ENCODE data around the gene AKAP13.
"Not testable (repeated sequence)": the region's sequence is repeated elsewhere in the genome, so short reads cannot be mapped to it uniquely, and the experiment has no call there.

Gene AKAP13

DNA sequence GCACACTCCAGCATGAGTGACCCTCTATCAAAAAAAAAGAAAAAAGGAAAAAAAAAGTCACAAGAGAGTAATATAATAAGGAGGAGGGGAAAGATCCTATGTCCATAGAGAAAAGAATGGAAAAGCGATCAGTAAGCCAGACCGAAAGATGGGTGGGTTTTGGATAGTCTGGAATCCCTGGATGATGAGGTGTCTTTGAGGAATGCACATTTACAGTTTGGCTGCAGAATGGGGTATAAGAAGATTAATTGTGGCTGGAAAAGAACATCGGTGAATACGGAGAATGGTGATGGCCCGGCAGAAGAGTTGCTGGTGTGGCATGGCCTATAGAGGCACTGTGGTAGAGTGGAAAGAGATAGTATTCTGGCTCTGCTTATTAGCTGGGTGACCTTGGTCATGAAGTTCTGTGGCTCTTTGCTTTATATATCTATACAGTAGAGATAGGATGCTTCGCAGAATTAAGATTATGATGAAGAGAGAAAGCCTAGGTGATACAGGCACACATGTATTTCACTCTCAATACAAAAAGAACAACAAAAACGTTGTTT, 187.9 kb downstream of the AKAP13 start:
- Histone ChIP-seq H3K4me3 (no peak overlapping the region), H3K27ac (no peak overlapping the region)

DNA sequence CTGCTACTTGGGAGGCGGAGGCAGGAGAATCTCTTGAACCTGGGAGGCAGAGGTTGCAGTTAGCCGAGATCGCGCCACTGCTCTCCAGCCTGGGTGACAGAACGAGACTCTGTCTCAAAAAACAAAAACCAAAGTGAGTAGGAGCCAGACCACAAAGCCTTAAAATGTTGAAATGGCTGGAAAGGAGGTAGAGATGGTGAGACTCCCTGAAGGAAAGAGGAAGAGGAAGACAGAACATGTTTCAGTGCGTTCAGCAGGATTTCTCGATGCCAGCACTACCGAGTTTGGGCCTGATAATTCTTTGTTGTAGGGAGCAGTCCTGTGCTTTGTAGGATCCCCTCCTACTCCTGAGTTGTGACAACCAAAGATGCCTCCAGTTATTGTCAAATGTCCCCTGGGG, 189.9 kb downstream of the AKAP13 start:
- Histone ChIP-seq H3K27ac (peak overlapping the region in 3 of 21 experiments; percentile 8 to 49 (median 21)), H3K4me3 (no peak overlapping the region)

- peak overlapping the region in 1 of 21 experiments; percentile 49 for H3K27ac ChIP-seq
Measured at GRCh38 chr15:85571780-85572179, 191.4 kb downstream of the AKAP13 start.

DNA sequence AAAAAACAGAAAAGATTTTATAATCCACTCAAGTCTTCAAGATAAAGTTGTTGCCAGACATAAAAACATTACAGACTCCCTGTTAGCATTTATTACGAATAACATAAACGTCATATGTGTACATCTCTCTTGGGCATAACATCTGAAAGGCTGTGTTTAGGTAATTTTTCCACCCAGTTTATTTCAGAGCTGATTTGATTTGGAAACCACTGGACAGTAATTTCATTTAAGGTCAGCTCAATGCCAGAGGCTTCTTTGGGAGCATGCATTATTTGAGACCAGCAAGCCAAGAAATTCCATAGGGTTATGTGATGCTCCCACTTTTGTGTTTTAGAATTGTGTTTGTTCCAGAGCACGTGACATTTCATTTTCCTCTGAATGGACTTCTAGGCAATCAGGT, 196.0 kb downstream of the AKAP13 start:
- H3K4me3 ChIP-seq: no peak overlapping the region
- no peak overlapping the region for H3K27ac ChIP-seq

More at GRCh38 chr15:85571780-85572179, 191.4 kb downstream of the AKAP13 start:
- no peak overlapping the region for H3K4me3 ChIP-seq

DNA sequence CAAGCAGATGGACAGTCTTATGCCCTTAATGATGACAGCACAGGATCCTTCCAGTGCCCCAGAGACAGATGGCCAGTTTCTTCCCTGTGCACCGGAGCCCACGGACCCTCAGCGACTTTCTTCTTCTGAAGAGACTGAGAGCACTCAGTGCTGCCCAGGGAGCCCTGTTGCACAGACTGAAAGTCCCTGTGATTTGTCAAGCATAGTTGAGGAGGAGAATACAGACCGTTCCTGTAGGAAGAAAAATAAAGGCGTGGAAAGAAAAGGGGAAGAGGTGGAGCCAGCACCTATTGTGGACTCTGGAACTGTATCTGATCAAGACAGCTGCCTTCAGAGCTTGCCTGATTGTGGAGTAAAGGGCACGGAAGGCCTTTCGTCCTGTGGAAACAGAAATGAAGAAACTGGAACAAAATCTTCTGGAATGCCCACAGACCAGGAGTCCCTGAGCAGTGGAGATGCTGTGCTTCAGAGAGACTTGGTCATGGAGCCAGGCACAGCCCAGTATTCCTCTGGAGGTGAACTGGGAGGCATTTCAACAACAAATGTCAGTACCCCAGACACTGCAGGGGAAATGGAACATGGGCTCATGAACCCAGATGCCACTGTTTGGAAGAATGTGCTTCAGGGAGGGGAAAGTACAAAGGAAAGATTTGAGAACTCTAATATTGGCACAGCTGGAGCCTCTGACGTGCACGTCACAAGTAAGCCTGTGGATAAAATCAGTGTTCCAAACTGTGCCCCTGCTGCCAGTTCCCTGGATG, 198.7 kb downstream of the AKAP13 start:
- H3K4me3 ChIP-seq: no peak overlapping the region
- peak overlapping the region in 20 of 21 experiments; percentile 22 to 92 (median 82) for H3K27ac ChIP-seq

GRCh38 chr15:85579957-85580694, 199.7 kb downstream of the AKAP13 start:
- no peak overlapping the region for H3K4me3 ChIP-seq
- H3K27ac ChIP-seq: peak overlapping the region in 20 of 21 experiments; percentile 53 to 92 (median 84)

- Histone ChIP-seq H3K4me3 (peak overlapping the region in 1 of 7 experiments; percentile 35), H3K27ac (peak overlapping the region in 20 of 21 experiments; percentile 53 to 92 (median 84))
Measured at GRCh38 chr15:85580879-85581278, 200.5 kb downstream of the AKAP13 start.

DNA sequence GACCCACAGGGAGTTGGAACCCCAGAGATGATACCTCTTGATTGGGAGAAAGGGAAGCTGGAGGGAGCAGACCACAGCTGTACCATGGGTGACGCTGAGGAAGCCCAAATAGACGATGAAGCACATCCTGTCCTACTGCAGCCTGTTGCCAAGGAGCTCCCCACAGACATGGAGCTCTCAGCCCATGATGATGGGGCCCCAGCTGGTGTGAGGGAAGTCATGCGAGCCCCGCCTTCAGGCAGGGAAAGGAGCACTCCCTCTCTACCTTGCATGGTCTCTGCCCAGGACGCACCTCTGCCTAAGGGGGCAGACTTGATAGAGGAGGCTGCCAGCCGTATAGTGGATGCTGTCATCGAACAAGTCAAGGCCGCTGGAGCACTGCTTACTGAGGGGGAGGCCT, 201.1 kb downstream of the AKAP13 start:
- Histone ChIP-seq H3K27ac (peak overlapping the region; percentile 53 to 92 (median 83)), H3K4me3 (peak overlapping the region in 6 of 7 experiments; percentile 9 to 35 (median 31))

DNA sequence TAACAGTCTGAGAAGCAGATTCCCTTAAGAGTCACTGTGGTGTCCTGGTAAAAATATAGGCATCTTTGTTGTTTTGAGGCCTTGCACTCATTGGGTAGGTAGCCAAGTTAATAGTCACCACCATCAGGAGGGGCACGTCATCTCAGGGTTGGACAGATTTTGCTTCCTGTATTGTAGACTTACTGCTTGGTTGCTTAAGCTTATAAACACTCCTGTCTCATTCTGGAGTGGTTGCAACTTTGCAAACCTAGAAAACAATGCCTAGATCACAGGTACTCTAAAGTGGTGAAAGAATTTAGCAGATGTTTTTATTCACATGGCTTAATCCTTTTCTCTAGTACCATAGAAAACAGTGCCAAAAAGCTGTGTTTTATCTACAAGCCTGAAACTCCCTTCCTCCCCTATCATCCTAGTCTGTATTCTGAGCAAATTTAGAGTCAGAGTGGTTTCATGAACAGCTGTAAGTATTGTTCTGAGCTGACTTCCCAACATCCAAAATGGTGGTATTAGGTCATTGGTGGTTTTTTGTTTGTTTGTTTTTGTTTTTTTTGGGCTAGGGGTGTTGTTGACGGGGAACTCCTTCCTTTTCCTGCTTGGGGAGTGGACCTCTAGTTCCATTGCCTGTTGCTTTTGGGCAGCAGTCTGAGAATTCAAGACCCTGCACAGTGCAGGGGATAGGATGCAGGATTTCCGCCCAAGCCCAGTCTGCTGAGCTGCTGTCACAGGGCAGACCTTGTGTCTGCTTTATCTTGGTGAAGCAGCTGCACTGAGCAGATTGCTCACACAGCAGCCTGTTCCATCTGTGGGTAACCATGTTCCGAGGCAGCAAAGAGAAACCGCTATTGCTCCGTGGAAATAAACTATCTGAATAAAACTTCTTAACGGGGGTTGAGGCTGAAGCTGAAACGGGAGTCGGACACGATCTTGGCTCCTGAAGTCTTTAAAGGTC, 202.0 kb downstream of the AKAP13 start:
- peak overlapping the region; percentile 3 to 35 (median 29) for H3K4me3 ChIP-seq
- H3K27ac ChIP-seq: peak overlapping the region; percentile 53 to 92 (median 83)

DNA sequence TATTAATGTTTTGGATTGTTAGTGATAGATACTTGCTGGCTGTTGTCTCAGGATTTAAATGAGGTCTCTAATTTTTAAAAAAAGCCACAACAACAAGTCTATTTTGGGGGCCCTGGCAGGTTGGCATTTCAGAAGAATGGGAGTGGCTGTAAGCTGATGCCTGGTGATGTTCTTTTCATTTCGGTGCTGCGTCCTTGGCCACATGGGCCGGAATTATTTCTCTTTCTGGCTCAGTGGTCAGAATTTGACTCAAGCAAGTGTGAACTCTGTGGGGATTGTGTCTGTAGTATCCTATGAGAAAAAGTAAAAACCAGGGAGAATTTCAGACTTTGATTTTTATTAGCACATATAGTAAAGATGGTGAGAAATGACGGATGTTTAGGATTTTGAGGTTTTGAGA, 203.0 kb downstream of the AKAP13 start:
- Histone ChIP-seq H3K4me3 (peak overlapping the region; percentile 3 to 35 (median 29)), H3K27ac (peak overlapping the region in 19 of 21 experiments; percentile 16 to 92 (median 84))

GRCh38 chr15:85583923-85584390, 203.6 kb downstream of the AKAP13 start:
- Histone ChIP-seq H3K4me3 (peak overlapping the region; percentile 0 to 35 (median 29)), H3K27ac (peak overlapping the region in 18 of 21 experiments; percentile 16 to 92 (median 84))

DNA sequence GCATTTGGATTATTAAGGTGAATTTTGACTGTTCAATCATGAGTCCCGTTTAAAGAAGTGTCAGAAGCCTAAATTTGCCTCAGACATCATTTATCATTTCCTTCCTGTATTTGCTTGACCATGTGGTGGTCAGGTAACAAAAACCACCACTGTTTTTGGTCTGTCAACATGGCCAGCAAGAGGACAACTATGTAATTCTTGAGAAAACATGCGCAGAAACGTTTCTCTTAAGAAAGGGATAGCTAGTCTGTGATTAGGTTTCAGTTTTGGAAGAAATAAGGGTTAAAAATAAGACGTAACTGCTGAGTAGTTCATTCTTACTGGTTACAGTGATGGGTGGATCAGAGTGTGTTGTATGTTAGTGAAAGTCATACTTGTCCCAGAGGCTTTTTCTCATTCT, 204.5 kb downstream of the AKAP13 start:
- H3K4me3 ChIP-seq: no peak overlapping the region
- H3K27ac ChIP-seq: peak overlapping the region in 11 of 21 experiments; percentile 63 to 91 (median 84)

DNA sequence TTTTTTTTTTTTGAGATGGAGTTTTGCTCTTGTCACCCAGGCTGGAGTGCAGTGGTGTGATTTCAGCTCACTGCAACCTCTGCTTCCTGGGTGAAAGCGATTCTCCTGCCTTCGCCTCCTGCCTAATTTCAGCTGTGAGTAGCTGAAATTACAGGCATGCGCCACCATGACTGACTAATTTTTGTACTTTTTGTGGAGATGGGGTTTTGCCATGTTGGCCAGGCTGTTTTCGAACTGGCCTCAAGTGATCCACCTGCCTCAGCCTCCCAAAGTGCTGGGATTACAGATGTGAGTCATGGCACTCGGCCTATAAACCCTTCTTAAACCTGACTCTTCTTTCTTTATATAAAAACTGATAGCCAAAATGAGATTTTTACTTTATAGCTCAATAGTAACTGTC, 205.8 kb downstream of the AKAP13 start:
- not testable (repeated sequence) for H3K4me3 ChIP-seq, H3K27ac ChIP-seq

GRCh38 chr15:85587707-85588411, 207.5 kb downstream of the AKAP13 start:
- Histone ChIP-seq H3K27ac (peak overlapping the region in 20 of 21 experiments; percentile 41 to 85 (median 72)), H3K4me3 (no peak overlapping the region)

DNA sequence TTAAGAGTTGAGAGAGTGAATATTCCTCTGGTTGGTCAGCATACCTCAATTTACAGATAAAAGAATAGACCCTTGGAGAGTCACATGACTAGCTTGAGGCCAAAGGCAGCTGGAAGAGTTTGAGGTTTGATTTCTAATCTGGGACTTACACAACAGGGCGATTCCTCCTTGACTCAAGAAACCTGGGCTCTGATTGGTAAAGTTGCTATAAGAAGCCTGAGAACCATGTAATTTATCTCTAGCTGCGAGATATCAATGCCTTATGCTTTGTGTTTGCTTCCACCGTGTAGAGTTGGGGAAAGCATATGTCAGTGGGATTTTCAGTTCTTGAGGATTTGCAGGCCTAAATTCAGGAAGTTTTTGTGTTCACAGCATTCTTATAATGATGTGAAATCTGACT, 208.3 kb downstream of the AKAP13 start:
- peak overlapping the region in 20 of 21 experiments; percentile 41 to 85 (median 72) for H3K27ac ChIP-seq

GRCh38 chr15:85589851-85590250, 209.4 kb downstream of the AKAP13 start:
- Histone ChIP-seq H3K27ac (peak overlapping the region in 7 of 21 experiments; percentile 17 to 85 (median 60)), H3K4me3 (no peak overlapping the region)

More for the DNA sequence above, 208.3 kb downstream of the AKAP13 start:
- no peak overlapping the region for H3K4me3 ChIP-seq

DNA sequence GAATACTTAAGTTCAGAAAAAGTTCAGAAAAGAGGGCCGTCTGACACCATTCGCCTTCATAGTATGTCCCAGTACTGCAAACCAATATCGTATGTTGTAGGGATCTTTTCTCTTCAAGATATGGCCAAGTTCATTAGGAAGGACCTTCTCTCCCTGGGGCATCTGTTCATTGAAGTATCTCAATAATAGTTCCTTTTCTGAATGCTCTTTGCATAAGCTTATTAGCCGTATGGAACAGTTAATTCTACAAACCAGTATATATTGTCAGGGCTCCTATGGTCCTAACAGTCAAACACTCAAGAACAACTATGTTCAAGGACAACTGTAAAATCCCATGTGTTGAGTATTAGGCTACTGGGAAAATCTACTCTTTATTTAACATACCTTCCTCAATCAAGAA, 211.2 kb downstream of the AKAP13 start:
- H3K27ac ChIP-seq: no peak overlapping the region
- no peak overlapping the region for H3K4me3 ChIP-seq

- Histone ChIP-seq H3K4me3 (no peak overlapping the region), H3K27ac (peak overlapping the region in 7 of 21 experiments; percentile 7 to 66 (median 59))
Measured at GRCh38 chr15:85592148-85592547, 211.7 kb downstream of the AKAP13 start.

All from skin epidermis (tissue), 12 donors.